Liver (tissue), 9 donors: ENCODE measurements around the gene PDE4D. TPM values are rescaled to one million over a fixed set of nuclear protein-coding genes. Genes with fewer than 3 reads are reported as not detected.

ENCODE experiments used
- DNase-seq: peaks from one replicate; pipeline ENCODE4 v3.0.0-alpha.2; 2017; ENCODE audit warnings: low spot score
- H3K27ac ChIP-seq, 2 donors: one replicate each; pipeline ENCODE4 v1.7.0; 2013; ENCODE audit warnings: inconsistent platforms in 2 of 2, low read length in 2 of 2, control low read depth in 1 of 2, low read depth in 1 of 2, mild to moderate bottlenecking in 1 of 2
- H3K27me3 ChIP-seq, 4 donors: one replicate each; pipeline versions ENCODE4 v1.6.1 to v1.7.0; 2013; ENCODE audit warnings: low read length in 3 of 4, inconsistent platforms in 1 of 4, mild to moderate bottlenecking in 1 of 4, moderate library complexity in 1 of 4; ENCODE audit not compliant: control insufficient read depth in 4 of 4, insufficient read depth in 4 of 4
- H3K36me3 ChIP-seq, 4 donors: one replicate each; pipeline versions ENCODE4 v1.6.1 to v1.7.0; 2013; ENCODE audit warnings: low read length in 3 of 4, mild to moderate bottlenecking in 3 of 4, low read depth in 1 of 4, moderate library complexity in 1 of 4; ENCODE audit not compliant: control insufficient read depth in 4 of 4, insufficient read depth in 3 of 4
- H3K4me1 ChIP-seq, 4 donors: one replicate each; pipeline versions ENCODE4 v1.6.1 to v1.7.0; 2013; ENCODE audit warnings: low read length in 3 of 4, mild to moderate bottlenecking in 3 of 4, moderate library complexity in 1 of 4; ENCODE audit not compliant: control insufficient read depth in 4 of 4, insufficient read depth in 4 of 4
- H3K4me3 ChIP-seq, 3 donors: one replicate each; pipeline versions ENCODE4 v1.6.1 to v1.7.0; 2013; ENCODE audit warnings: low read length in 3 of 3, control low read depth in 1 of 3, low read depth in 1 of 3, mild to moderate bottlenecking in 1 of 3
- H3K9ac ChIP-seq, 2 donors: one replicate each; pipeline ENCODE4 v1.7.0; 2013; ENCODE audit warnings: low read length in 2 of 2, mild to moderate bottlenecking in 2 of 2, moderate library complexity in 2 of 2, control low read depth in 1 of 2, low read depth in 1 of 2
- H3K9me3 ChIP-seq, 4 donors: one replicate each; pipeline versions ENCODE4 v1.6.1 to v1.7.0; 2013; ENCODE audit warnings: low read length in 3 of 4; ENCODE audit not compliant: control insufficient read depth in 4 of 4
- ATF3 ChIP-seq: IDR thresholded peaks from 2 replicates; pipeline ENCODE4 v1.6.1; 2016; ENCODE audit warnings: antibody characterized with exemption
- CTCF ChIP-seq: fragments of 150-350 bp; IDR thresholded peaks from 2 replicates; pipeline ENCODE4 v1.5.1; 2017; ENCODE audit warnings: improper control_type of control experiment, low read depth, low read length; ENCODE audit not compliant: missing input control
- EGR1 ChIP-seq, 2 donors: IDR thresholded peaks; 2 replicates each; pipeline ENCODE4 v1.6.1; 2016 to 2018; ENCODE audit warnings: antibody characterized with exemption in 2 of 2, low read depth in 2 of 2
- FOXA1 ChIP-seq: IDR thresholded peaks from 2 replicates; pipeline ENCODE4 v1.6.1; 2016; ENCODE audit warnings: antibody characterized with exemption
- FOXA2 ChIP-seq: IDR thresholded peaks from 2 replicates; pipeline ENCODE4 v1.6.1; 2016; ENCODE audit warnings: antibody characterized with exemption
- GABPA ChIP-seq, 2 donors: IDR thresholded peaks in 1 of 2; conservative IDR thresholded peaks in 1 of 2; 2 replicates each; pipeline ENCODE4 v1.6.1; 2016; ENCODE audit warnings: antibody characterized with exemption in 2 of 2, mild to moderate bottlenecking in 1 of 2, moderate library complexity in 1 of 2
- HNF4A ChIP-seq, 2 donors: conservative IDR thresholded peaks; 2 replicates each; pipeline ENCODE4 v1.6.1; 2016; ENCODE audit warnings: antibody characterized with exemption in 2 of 2, mild to moderate bottlenecking in 2 of 2
- HNF4G ChIP-seq: IDR thresholded peaks from 2 replicates; pipeline ENCODE4 v1.6.1; 2016; ENCODE audit warnings: antibody characterized with exemption
- JUND ChIP-seq, 2 donors: IDR thresholded peaks; 2 replicates each; pipeline ENCODE4 v1.6.1; 2016; ENCODE audit warnings: antibody characterized with exemption in 2 of 2
- NR2F2 ChIP-seq: IDR thresholded peaks from 2 replicates; pipeline ENCODE4 v1.6.1; 2016; ENCODE audit warnings: antibody characterized with exemption
- RAD21 ChIP-seq, 2 donors: IDR thresholded peaks; 2 replicates each; pipeline ENCODE4 v1.6.1; 2016; ENCODE audit warnings: antibody characterized with exemption in 2 of 2, mild to moderate bottlenecking in 2 of 2
- RXRA ChIP-seq, 2 donors: IDR thresholded peaks; 2 replicates each; pipeline ENCODE4 v1.6.1; 2017 to 2018; ENCODE audit warnings: antibody characterized with exemption in 2 of 2, mild to moderate bottlenecking in 1 of 2
- SP1 ChIP-seq: IDR thresholded peaks from 2 replicates; pipeline ENCODE4 v1.6.1; 2018; ENCODE audit warnings: antibody characterized with exemption, mild to moderate bottlenecking
- TAF1 ChIP-seq: conservative IDR thresholded peaks from 2 replicates; pipeline ENCODE4 v1.6.1; 2016; ENCODE audit warnings: antibody characterized with exemption, mild to moderate bottlenecking
- YY1 ChIP-seq: IDR thresholded peaks from 2 replicates; pipeline ENCODE4 v1.6.1; 2016; ENCODE audit warnings: antibody characterized with exemption, mild to moderate bottlenecking
- ZBTB33 ChIP-seq: IDR thresholded peaks from 2 replicates; pipeline ENCODE4 v1.6.1; 2016; ENCODE audit warnings: antibody characterized with exemption
- WGBS: extraction: QIAGEN DNeasy Blood & Tissue Kit; methylation state at CpG from one replicate; pipeline ENCODE4 v1.1.7; 2013; 5-methylcytosine and 5-hydroxymethylcytosine counted together
- polyA plus RNA-seq, 2 donors: library from polyadenylated mRNA; stranded (reverse) in 1 of 2; unstranded in 1 of 2; fragments of 200-250 nt in 1 of 2; fragments of >200 nt in 1 of 2; fragmentation: Nextera tagmentation in 1 of 2; extraction: Ambion mirVana in 1 of 2; gene quantifications; one replicate each; pipeline versions ENCODE4 v1.2.1 to v1.2.3, GENCODE V29; 2013 to 2015
- total RNA-seq, 2 donors: library from RNA; depleted of rRNA; stranded (reverse); fragments of >200 nt; gene quantifications; one replicate each; pipeline ENCODE4 v1.2.3, GENCODE V29; 2014
- TF ChIP-seq, protein P1 (sequence below): IDR thresholded peaks from 2 replicates; pipeline ENCODE4 v1.6.1; 2016; ENCODE audit warnings: antibody characterized with exemption
- TF ChIP-seq, protein P2 (sequence below): IDR thresholded peaks from 2 replicates; pipeline ENCODE4 v1.6.1; 2016; ENCODE audit warnings: antibody characterized with exemption, mild to moderate bottlenecking
- donor health status: healthy.
- donor health status: healthy.
- donor health status: healthy.
- donor health status: healthy.
- donor health status: healthy.

PDE4D gene
- total and polyA plus RNA-seq, 4 donors, result 0.67 to 11.9 (median 6.5) TPM

- TF ChIP-seq HNF4A (conservative IDR thresholded peaks at IDR 0.05), result no peak
- WGBS, result 86% methylated on average over 1 of the region's 1 CpG
- Histone ChIP-seq H3K27me3 (no peaks in the 10 kb centered on the region), H3K27ac (no peak overlapping the region), H3K36me3 (no peaks in the 10 kb centered on the region), H3K4me3 (no peak overlapping the region), H3K9me3 (no peaks in the 10 kb centered on the region), H3K9ac (no peak overlapping the region), H3K4me1 (no peaks in the 10 kb centered on the region)
- DNase-seq, result no peak
Measured at GRCh38 chr5:59178482-59178881, 715.0 kb downstream of the PDE4D start.

DNA sequence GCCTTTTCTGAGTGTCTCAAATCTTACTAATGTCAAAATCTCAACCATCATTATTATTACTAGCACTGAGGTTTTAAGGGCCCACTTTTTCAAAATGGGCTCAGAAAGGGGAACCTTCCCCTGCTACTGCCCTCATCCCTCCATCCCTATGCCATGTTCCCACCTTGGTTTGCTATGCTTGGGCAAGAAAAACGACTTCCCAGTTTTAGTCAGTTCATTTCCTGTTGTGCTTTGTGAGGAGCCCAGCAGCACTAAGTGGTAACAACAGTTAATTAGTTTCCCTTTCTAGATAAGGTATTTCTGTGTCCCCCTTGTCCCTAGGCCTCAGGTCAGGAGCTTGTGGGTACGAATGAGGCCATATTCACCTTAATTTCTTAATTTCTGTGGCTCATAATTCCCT, 715.5 kb downstream of the PDE4D start:
- DNase-seq, result no peak
- WGBS, result 48% methylated on average over 2 of the region's 2 CpGs
- Histone ChIP-seq H3K4me1 (no peaks in the 10 kb centered on the region), H3K27ac (no peak overlapping the region), H3K9ac (no peak overlapping the region), H3K36me3 (no peaks in the 10 kb centered on the region), H3K4me3 (no peak overlapping the region), H3K9me3 (no peaks in the 10 kb centered on the region), H3K27me3 (no peaks in the 10 kb centered on the region)
- TF ChIP-seq HNF4G, result no peak
- no peak for TF ChIP-seq NR2F2
- TF ChIP-seq GABPA (IDR thresholded peaks at IDR 0.05 in 1 of 2, conservative IDR thresholded peaks at IDR 0.05 in 1 of 2), result no peak
- TF ChIP-seq YY1, result no peak
- TF ChIP-seq, protein P1, sequence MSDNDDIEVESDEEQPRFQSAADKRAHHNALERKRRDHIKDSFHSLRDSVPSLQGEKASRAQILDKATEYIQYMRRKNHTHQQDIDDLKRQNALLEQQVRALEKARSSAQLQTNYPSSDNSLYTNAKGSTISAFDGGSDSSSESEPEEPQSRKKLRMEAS, result no peak
- no peak for TF ChIP-seq EGR1 (IDR thresholded peaks at IDR 0.05; ENCODE audit: low read depth in 2 of 2)
- no peak for TF ChIP-seq FOXA2
- TF ChIP-seq RXRA (IDR thresholded peaks at IDR 0.05), result no peak
- TF ChIP-seq CTCF, result no peak
- TF ChIP-seq TAF1, result no peak
- no peak for TF ChIP-seq ATF3
- no peak for TF ChIP-seq FOXA1
- TF ChIP-seq, protein P2, sequence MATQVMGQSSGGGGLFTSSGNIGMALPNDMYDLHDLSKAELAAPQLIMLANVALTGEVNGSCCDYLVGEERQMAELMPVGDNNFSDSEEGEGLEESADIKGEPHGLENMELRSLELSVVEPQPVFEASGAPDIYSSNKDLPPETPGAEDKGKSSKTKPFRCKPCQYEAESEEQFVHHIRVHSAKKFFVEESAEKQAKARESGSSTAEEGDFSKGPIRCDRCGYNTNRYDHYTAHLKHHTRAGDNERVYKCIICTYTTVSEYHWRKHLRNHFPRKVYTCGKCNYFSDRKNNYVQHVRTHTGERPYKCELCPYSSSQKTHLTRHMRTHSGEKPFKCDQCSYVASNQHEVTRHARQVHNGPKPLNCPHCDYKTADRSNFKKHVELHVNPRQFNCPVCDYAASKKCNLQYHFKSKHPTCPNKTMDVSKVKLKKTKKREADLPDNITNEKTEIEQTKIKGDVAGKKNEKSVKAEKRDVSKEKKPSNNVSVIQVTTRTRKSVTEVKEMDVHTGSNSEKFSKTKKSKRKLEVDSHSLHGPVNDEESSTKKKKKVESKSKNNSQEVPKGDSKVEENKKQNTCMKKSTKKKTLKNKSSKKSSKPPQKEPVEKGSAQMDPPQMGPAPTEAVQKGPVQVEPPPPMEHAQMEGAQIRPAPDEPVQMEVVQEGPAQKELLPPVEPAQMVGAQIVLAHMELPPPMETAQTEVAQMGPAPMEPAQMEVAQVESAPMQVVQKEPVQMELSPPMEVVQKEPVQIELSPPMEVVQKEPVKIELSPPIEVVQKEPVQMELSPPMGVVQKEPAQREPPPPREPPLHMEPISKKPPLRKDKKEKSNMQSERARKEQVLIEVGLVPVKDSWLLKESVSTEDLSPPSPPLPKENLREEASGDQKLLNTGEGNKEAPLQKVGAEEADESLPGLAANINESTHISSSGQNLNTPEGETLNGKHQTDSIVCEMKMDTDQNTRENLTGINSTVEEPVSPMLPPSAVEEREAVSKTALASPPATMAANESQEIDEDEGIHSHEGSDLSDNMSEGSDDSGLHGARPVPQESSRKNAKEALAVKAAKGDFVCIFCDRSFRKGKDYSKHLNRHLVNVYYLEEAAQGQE, result no peak
- no peak for TF ChIP-seq ZBTB33
- no peak for TF ChIP-seq HNF4A (conservative IDR thresholded peaks at IDR 0.05)
- TF ChIP-seq RAD21 (IDR thresholded peaks at IDR 0.05), result no peak
- TF ChIP-seq SP1, result no peak
- no peak for TF ChIP-seq JUND (IDR thresholded peaks at IDR 0.05)
